Panc1 (cell line): ENCODE data around the gene CD58. TPM values are rescaled to one million over a fixed set of nuclear protein-coding genes. Genes with fewer than 3 reads are reported as not detected.

Experiments
- ATAC-seq: fragments of 200-7000 bp; cut with Tn5 transposase; 2 replicates; pipeline ENCODE4 v1.9.1; 2020; ENCODE audit warnings: mild to moderate bottlenecking, moderate library complexity
- BruUV-seq: library from RNA; stranded (reverse); fragments of 400-500 nt; replicated peaks from 2 replicates; lab custom pipeline; 2021; lab: Mats Ljungman, UMichigan
- CTCF ChIA-PET: fragments of 300-600 bp; sonication (Branson Sonifier 250); formaldehyde crosslinking; loops from one replicate; lab custom pipeline; 2022; ENCODE audit warnings: antibody characterized with exemption; lab: Charles Lee
- POLR2A ChIA-PET: fragments of 300-600 bp; sonication (Branson Sonifier 250); formaldehyde crosslinking; loops from one replicate; lab custom pipeline; 2022; ENCODE audit warnings: antibody characterized with exemption; lab: Charles Lee
- DNase-seq: peaks from one replicate; pipeline ENCODE4 v3.0.0-alpha.2; 2010; ENCODE audit warnings: low read depth, low spot score
- H3K27ac ChIP-seq: 2 replicates; pipeline ENCODE4 v1.5.1; 2011; ENCODE audit warnings: mild to moderate bottlenecking, low read length, inconsistent platforms
- H3K27me3 ChIP-seq: fragments of 200-500 bp; sonication (Bioruptor generic); 2 replicates; pipeline ENCODE4 v1.6.0; 2014; ENCODE audit warnings: low read length, inconsistent platforms; ENCODE audit not compliant: control insufficient read depth, insufficient read depth
- H3K36me3 ChIP-seq: fragments of 200-500 bp; sonication (Bioruptor generic); 2 replicates; pipeline ENCODE4 v1.5.1; 2014; ENCODE audit warnings: inconsistent platforms, mild to moderate bottlenecking, low read length, moderate library complexity; ENCODE audit not compliant: control insufficient read depth, insufficient read depth
- H3K4me1 ChIP-seq: 2 replicates; pipeline ENCODE4 v1.5.1; 2011; ENCODE audit warnings: inconsistent platforms, mild to moderate bottlenecking, low read length, moderate library complexity; ENCODE audit not compliant: control insufficient read depth, insufficient read depth
- H3K4me3 ChIP-seq, 2 experiments: 2 replicates each; pipeline ENCODE4 v1.5.1; 2011 to 2012; ENCODE audit warnings: low read depth in 2 of 2, low read length in 2 of 2, mild to moderate bottlenecking in 2 of 2, inconsistent platforms in 1 of 2, moderate library complexity in 1 of 2
- H3K9me3 ChIP-seq: fragments of 200-500 bp; sonication (Bioruptor generic); 2 replicates; pipeline ENCODE4 v1.5.1; 2014; ENCODE audit warnings: low read depth, mild to moderate bottlenecking, inconsistent platforms, low read length, moderate library complexity; ENCODE audit not compliant: control insufficient read depth, insufficient read depth
- CTCF ChIP-seq: fragments of 450-650 bp; IDR thresholded peaks from 2 replicates; pipeline ENCODE4 v1.5.1; 2017; ENCODE audit warnings: mild to moderate bottlenecking
- POLR2AphosphoS5 ChIP-seq: IDR thresholded peaks from 2 replicates; pipeline ENCODE4 v1.6.1; 2012; ENCODE audit warnings: mild to moderate bottlenecking, low read depth, low read length, moderate library complexity
- REST ChIP-seq, 2 experiments: IDR thresholded peaks; 2 replicates each; pipeline ENCODE4 v1.6.1; 2011 to 2012; ENCODE audit warnings: low read depth in 2 of 2, control low read depth in 1 of 2, low read length in 1 of 2, mild to moderate bottlenecking in 1 of 2, moderate library complexity in 1 of 2; ENCODE audit not compliant: insufficient read depth in 1 of 2
- SIN3A ChIP-seq: IDR thresholded peaks from 2 replicates; pipeline ENCODE4 v1.6.1; 2012; ENCODE audit warnings: low read depth, mild to moderate bottlenecking, low read length, moderate library complexity, borderline replicate concordance; ENCODE audit not compliant: insufficient read depth
- TCF7L2 ChIP-seq: IDR thresholded peaks from 2 replicates; pipeline ENCODE4 v1.6.1; 2011; ENCODE audit warnings: mild to moderate bottlenecking, low read depth, low read length, inconsistent platforms
- in situ Hi-C: cut with HindIII; loops from 2 replicates; pipeline ENCODE4 v1.10.0; 2016; ENCODE audit warnings: low sequenced_read_pairs, low pct_unique_long_range_greater_than_20kb
- intact Hi-C: fragments of 100-400 bp; cut with micrococcal nuclease; formaldehyde crosslinking; loops from one replicate; pipeline ENCODE4 v1.10.0; 2022; ENCODE audit not compliant: unreplicated experiment
- total RNA-seq: library from RNA; stranded (reverse); gene quantifications from one replicate; pipeline ENCODE4 v1.2.1, GENCODE V29; 2021; ENCODE audit not compliant: unreplicated experiment

CD58 gene
- total RNA-seq, 1 experiment from 2014 or later = 12.6 TPM

GRCh38 chr1:116488071-116488470, 82.8 kb downstream of the CD58 start:
- TF ChIP-seq TCF7L2 (no peak), CTCF (no peak), SIN3A (no peak), REST (IDR thresholded peaks at IDR 0.05; ENCODE audit: insufficient read depth in 1 of 2, low read depth in 2 of 2, low read length in 1 of 2) (no peak), POLR2AphosphoS5 (no peak)
- no peak overlapping the region for H3K27ac ChIP-seq
- no peaks in the 10 kb centered on the region for H3K27me3 ChIP-seq
- intact Hi-C loops = no loop called here
- no peaks in the 10 kb centered on the region for H3K4me1 ChIP-seq
- H3K9me3 ChIP-seq = no peaks in the 10 kb centered on the region
- no peak for DNase-seq
- no peak for ATAC-seq
- BruUV-seq = no TSS peak
- no peaks in the 10 kb centered on the region for H3K36me3 ChIP-seq
- POLR2A ChIA-PET = no interaction called here
- no peak overlapping the region for H3K4me3 ChIP-seq
- in situ Hi-C loops = no loop called here
- CTCF ChIA-PET = interaction anchor here (1.1 kb wide), 1 partner anchor 349 kb away, joined by 3 read pairs; no protein-coding TSS in a partner anchor

GRCh38 chr1:116487583-116487982, 83.2 kb downstream of the CD58 start:
- in situ Hi-C loops = no loop called here
- no peak overlapping the region for H3K27ac ChIP-seq
- DNase-seq (no peak), ATAC-seq (no peak)
- H3K9me3 ChIP-seq = no peaks in the 10 kb centered on the region
- intact Hi-C loops = no loop called here
- H3K4me1 ChIP-seq = no peaks in the 10 kb centered on the region
- ChIA-PET CTCF (interaction anchor here (1.1 kb wide), 1 partner anchor 349 kb away, joined by 3 read pairs; no protein-coding TSS in a partner anchor), POLR2A (no interaction called here)
- no peaks in the 10 kb centered on the region for H3K36me3 ChIP-seq
- TF ChIP-seq SIN3A (no peak), CTCF (no peak), REST (IDR thresholded peaks at IDR 0.05; ENCODE audit: insufficient read depth in 1 of 2, low read depth in 2 of 2, low read length in 1 of 2) (no peak), TCF7L2 (no peak), POLR2AphosphoS5 (no peak)
- H3K27me3 ChIP-seq = no peaks in the 10 kb centered on the region
- no TSS peak for BruUV-seq
- no peak overlapping the region for H3K4me3 ChIP-seq
